Mucosa of descending colon (tissue), 3 donors: ENCODE data around the gene GALK2. TPM values are rescaled to one million over a fixed set of nuclear protein-coding genes. Genes with fewer than 3 reads are reported as not detected.

ENCODE experiments used
- ATAC-seq: fragments of 200-7000 bp; cut with Tn5 transposase; one replicate; pipeline ENCODE4 v1.9.1; 2020; ENCODE audit warnings: mild to moderate bottlenecking, moderate library complexity
- DNase-seq, 3 donors: peaks; one replicate each; pipeline ENCODE4 v3.0.0-alpha.2; 2020
- H3K36me3 ChIP-seq: fragments of 200-600 bp; one replicate; pipeline ENCODE4 v1.8.0; 2021; ENCODE audit warnings: low read depth, mild to moderate bottlenecking
- H3K4me1 ChIP-seq: fragments of 200-600 bp; one replicate; pipeline ENCODE4 v1.8.0; 2021; ENCODE audit warnings: low read depth, mild to moderate bottlenecking
- H3K4me3 ChIP-seq: fragments of 200-600 bp; one replicate; pipeline ENCODE4 v1.8.0; 2021; ENCODE audit warnings: mild to moderate bottlenecking
- H3K9me3 ChIP-seq: fragments of 200-600 bp; one replicate; pipeline ENCODE4 v1.8.0; 2021; ENCODE audit warnings: mild to moderate bottlenecking
- intact Hi-C, 2 donors: fragments of 100-400 bp; cut with DNase I in 1 of 2; cut with micrococcal nuclease in 1 of 2; formaldehyde crosslinking; loops; one replicate each; pipeline versions ENCODE4 v1.11.0 to v1.11.1; 2022; cut with DNase I, micrococcal nuclease
- microRNA-seq: library from miRNA; unstranded; fragments of <30 nt; microRNA quantifications from one replicate; pipeline ENCODE4, GENCODE V29; 2019
- total RNA-seq, 3 donors: library from RNA; stranded (reverse); fragmentation: NEBNext Ultra II Directional in 2 of 3; extraction: Animal tissue kit (Norgen Biotek cat#: 25700) in 2 of 3; gene quantifications; one replicate each; pipeline versions ENCODE4 v1.2.1 to v1.2.4, GENCODE V29; 2021 to 2023
- TF ChIP-seq, protein P1 (sequence below): fragments of 200-600 bp; IDR thresholded peaks from one replicate; pipeline ENCODE4 v1.8.0; 2022; ENCODE audit warnings: antibody characterized with exemption, mild to moderate bottlenecking
- donor health status: DM: no; HTN: no; CAD: no; lungs with moderate emphysema.
- donor health status: DM: no; HTN: no; CAD: no.
- donor health status: DM: no; HTN: yes; CAD: no.

Gene GALK2
- total RNA-seq, 3 donors from 2014 or later: 35.6 to 39.7 (median 39.5) TPM

DNA sequence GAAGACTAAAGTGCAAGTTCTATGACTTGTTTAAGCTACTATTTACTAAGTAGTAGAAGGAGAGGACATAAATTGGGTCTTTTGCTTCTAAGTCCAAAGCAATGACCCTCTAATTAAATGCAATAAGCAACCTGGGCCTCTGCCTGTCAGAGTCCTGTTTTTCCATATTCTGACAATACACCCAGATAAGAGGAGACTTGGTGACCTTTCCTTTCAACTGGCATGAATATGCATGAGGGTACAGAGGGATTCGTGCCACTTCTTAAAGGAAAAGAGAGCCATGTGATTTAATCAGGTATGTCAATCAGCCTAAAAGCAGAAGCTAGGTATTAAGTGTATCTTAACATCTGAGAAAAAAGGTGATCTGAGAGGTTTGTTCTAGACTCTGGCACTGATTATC, 202.3 kb downstream of the GALK2 start:
- ATAC-seq: no peak
- H3K36me3 ChIP-seq: no peaks in the 10 kb centered on the region
- intact Hi-C loops: no loop called here
- no peaks in the 10 kb centered on the region for H3K4me1 ChIP-seq
- no peaks in the 10 kb centered on the region for H3K9me3 ChIP-seq
- TF ChIP-seq, protein P1, sequence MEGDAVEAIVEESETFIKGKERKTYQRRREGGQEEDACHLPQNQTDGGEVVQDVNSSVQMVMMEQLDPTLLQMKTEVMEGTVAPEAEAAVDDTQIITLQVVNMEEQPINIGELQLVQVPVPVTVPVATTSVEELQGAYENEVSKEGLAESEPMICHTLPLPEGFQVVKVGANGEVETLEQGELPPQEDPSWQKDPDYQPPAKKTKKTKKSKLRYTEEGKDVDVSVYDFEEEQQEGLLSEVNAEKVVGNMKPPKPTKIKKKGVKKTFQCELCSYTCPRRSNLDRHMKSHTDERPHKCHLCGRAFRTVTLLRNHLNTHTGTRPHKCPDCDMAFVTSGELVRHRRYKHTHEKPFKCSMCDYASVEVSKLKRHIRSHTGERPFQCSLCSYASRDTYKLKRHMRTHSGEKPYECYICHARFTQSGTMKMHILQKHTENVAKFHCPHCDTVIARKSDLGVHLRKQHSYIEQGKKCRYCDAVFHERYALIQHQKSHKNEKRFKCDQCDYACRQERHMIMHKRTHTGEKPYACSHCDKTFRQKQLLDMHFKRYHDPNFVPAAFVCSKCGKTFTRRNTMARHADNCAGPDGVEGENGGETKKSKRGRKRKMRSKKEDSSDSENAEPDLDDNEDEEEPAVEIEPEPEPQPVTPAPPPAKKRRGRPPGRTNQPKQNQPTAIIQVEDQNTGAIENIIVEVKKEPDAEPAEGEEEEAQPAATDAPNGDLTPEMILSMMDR: no peak
- no peak for DNase-seq
- H3K4me3 ChIP-seq: no peak overlapping the region

DNA sequence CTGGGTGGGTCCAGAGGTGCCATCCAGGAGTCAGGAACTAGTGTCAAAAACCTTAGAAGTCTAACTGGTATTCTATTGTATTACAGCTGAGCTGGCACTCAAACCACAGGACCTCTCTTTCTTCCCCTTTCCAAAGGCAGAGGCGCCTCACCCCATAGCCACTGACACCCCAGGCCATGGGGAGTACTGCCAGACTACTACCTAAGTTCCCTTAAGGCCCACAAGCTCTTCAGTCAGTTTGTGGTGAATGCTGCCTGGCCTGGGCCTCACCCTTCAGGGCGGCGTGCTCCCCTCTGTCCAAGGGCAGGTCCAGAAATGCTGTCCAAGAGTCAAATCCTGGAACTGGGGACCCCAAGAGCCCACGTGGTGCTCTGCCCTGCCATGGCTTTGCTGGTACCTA, 209.9 kb downstream of the GALK2 start:
- H3K9me3 ChIP-seq: no peaks in the 10 kb centered on the region
- no peak for DNase-seq
- no peak for ATAC-seq
- H3K4me1 ChIP-seq: no peaks in the 10 kb centered on the region
- no peaks in the 10 kb centered on the region for H3K36me3 ChIP-seq
- H3K4me3 ChIP-seq: no peak overlapping the region
- intact Hi-C loops: no loop called here
- TF ChIP-seq, protein P1: no peak

DNA sequence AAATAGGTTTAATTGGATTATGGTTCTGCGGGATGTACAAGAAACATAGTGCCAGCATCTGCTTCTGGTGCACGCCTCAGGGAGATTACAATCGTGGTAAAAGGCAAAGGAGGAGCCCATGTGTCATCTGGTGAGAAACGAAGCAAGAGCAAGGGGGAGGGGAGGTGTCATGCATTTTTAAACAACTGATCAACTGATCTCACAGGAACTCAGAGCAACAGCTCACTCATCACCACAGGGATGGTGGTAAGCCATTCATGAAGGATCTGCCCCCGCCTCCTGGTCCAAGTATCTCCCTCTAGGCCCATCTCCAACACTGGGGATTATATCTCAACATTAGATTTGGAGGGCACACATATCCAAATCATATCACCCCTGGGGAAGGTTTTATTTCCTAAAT, 210.9 kb downstream of the GALK2 start:
- Histone ChIP-seq H3K36me3 (no peaks in the 10 kb centered on the region), H3K4me3 (no peak overlapping the region), H3K9me3 (no peaks in the 10 kb centered on the region), H3K4me1 (no peaks in the 10 kb centered on the region)
- DNase-seq (no peak), ATAC-seq (no peak)
- intact Hi-C loops: no loop called here
- TF ChIP-seq, protein P1: no peak

Small RNA genes within 50 kb of the gene (microRNA-seq; reads per million reads assigned to microRNA genes)
- not detected for gene MIR4716

Other genes with a start within 250 kb of the GALK2 start
- gene SHC4, start 206.3 kb upstream of the GALK2 start, total RNA-seq: 1 to 10 TPM in 1 of 3 donors, under 1 TPM in 2; 0.31 to 3.6 (median 0.43) TPM
- 10 to 100 TPM; 40.8 to 66.3 (median 49.0) TPM for gene SECISBP2L, start 123.8 kb upstream of the GALK2 start, total RNA-seq
- gene COPS2, start 14.6 kb upstream of the GALK2 start, total RNA-seq: 100 to 1,000 TPM in 1 of 3 donors, 10 to 100 TPM in 2; 38.4 to 102 (median 43.5) TPM